GM19240 (cell line): ENCODE data around the gene SMARCA2.
A peak's percentile ranks its signal among the peaks of the same experiment; 100 is the strongest.

Experiments used
- DNase-seq: peaks from one replicate; pipeline ENCODE4 v3.0.0; 2011; ENCODE audit warnings: low spot score; ENCODE audit not compliant: insufficient read length

Gene SMARCA2

GRCh38 chr9:2086971-2087370, 71.8 kb downstream of the SMARCA2 start:
- peak; percentile 1 for DNase-seq

GRCh38 chr9:2087500-2088313, 72.6 kb downstream of the SMARCA2 start:
- peak; percentile 39 for DNase-seq

GRCh38 chr9:2093920-2094597, 78.9 kb downstream of the SMARCA2 start:
- DNase-seq = no peak

GRCh38 chr9:2096376-2096970, 81.3 kb downstream of the SMARCA2 start:
- DNase-seq = no peak

GRCh38 chr9:2106666-2107065, 91.5 kb downstream of the SMARCA2 start:
- no peak for DNase-seq

- no peak for DNase-seq
These were observed 92.8 kb downstream of the SMARCA2 start for GRCh38 chr9:2107906-2108451.

- no peak for DNase-seq
These were observed 94.0 kb downstream of the SMARCA2 start for GRCh38 chr9:2109069-2109650.

- DNase-seq = no peak
These were observed 94.9 kb downstream of the SMARCA2 start for GRCh38 chr9:2110036-2110435.

- DNase-seq = no peak
These were observed 100.9 kb downstream of the SMARCA2 start for GRCh38 chr9:2116073-2116472.

GRCh38 chr9:2117527-2117926, 102.4 kb downstream of the SMARCA2 start:
- no peak for DNase-seq

GRCh38 chr9:2119566-2119965, 104.4 kb downstream of the SMARCA2 start:
- DNase-seq = no peak

GRCh38 chr9:2120926-2121689, 106.0 kb downstream of the SMARCA2 start:
- no peak for DNase-seq

GRCh38 chr9:2122299-2122698, 107.2 kb downstream of the SMARCA2 start:
- no peak for DNase-seq

- no peak for DNase-seq
These were observed 110.8 kb downstream of the SMARCA2 start for GRCh38 chr9:2125906-2126305.

- no peak for DNase-seq
These were observed 111.2 kb downstream of the SMARCA2 start for GRCh38 chr9:2126331-2126803.

GRCh38 chr9:2127486-2127885, 112.3 kb downstream of the SMARCA2 start:
- DNase-seq = no peak

GRCh38 chr9:2128141-2128540, 113.0 kb downstream of the SMARCA2 start:
- no peak for DNase-seq

GRCh38 chr9:2128618-2129017, 113.5 kb downstream of the SMARCA2 start:
- DNase-seq = no peak

GRCh38 chr9:2130941-2131340, 115.8 kb downstream of the SMARCA2 start:
- no peak for DNase-seq

- no peak for DNase-seq
These were observed 117.4 kb downstream of the SMARCA2 start for GRCh38 chr9:2132484-2133082.
